NT2/D1 (cell line): ENCODE measurements around the gene ALOX5.

Source experiments
- DNase-seq: peaks from one replicate; pipeline ENCODE4 v3.0.0-alpha.2; 2011; ENCODE audit warnings: low read depth, low spot score
- H3K27me3 ChIP-seq: 2 replicates; pipeline ENCODE4 v1.6.0; 2011; ENCODE audit warnings: mild to moderate bottlenecking; ENCODE audit not compliant: insufficient read length, insufficient read depth
- H3K36me3 ChIP-seq: 2 replicates; pipeline ENCODE4 v1.6.1; 2011; ENCODE audit warnings: mild to moderate bottlenecking, low read length, mixed read lengths; ENCODE audit not compliant: insufficient read depth, insufficient read length
- H3K4me1 ChIP-seq: 2 replicates; pipeline ENCODE4 v1.5.1; 2011; ENCODE audit not compliant: insufficient read depth, insufficient read length
- H3K4me3 ChIP-seq: 2 replicates; pipeline ENCODE4 v1.5.1; 2011; ENCODE audit warnings: low read depth; ENCODE audit not compliant: insufficient read length
- H3K9ac ChIP-seq: 2 replicates; pipeline ENCODE4 v1.6.0; 2011; ENCODE audit warnings: low read depth; ENCODE audit not compliant: insufficient read length
- H3K9me3 ChIP-seq: 2 replicates; pipeline ENCODE4 v1.5.1; 2011; ENCODE audit warnings: mild to moderate bottlenecking, low read length; ENCODE audit not compliant: insufficient read depth
- SUZ12 ChIP-seq: IDR thresholded peaks from 2 replicates; pipeline ENCODE4 v1.6.1; 2011; ENCODE audit not compliant: insufficient read length, insufficient read depth; ENCODE audit errors: extremely low read depth
- YY1 ChIP-seq: IDR thresholded peaks from 2 replicates; pipeline ENCODE4 v1.6.1; 2011; ENCODE audit not compliant: insufficient read length, insufficient read depth
- ZNF274 ChIP-seq: IDR thresholded peaks from 2 replicates; pipeline ENCODE4 v1.6.1; 2011; ENCODE audit warnings: mild to moderate bottlenecking, low read depth, low read length

Gene ALOX5

DNA sequence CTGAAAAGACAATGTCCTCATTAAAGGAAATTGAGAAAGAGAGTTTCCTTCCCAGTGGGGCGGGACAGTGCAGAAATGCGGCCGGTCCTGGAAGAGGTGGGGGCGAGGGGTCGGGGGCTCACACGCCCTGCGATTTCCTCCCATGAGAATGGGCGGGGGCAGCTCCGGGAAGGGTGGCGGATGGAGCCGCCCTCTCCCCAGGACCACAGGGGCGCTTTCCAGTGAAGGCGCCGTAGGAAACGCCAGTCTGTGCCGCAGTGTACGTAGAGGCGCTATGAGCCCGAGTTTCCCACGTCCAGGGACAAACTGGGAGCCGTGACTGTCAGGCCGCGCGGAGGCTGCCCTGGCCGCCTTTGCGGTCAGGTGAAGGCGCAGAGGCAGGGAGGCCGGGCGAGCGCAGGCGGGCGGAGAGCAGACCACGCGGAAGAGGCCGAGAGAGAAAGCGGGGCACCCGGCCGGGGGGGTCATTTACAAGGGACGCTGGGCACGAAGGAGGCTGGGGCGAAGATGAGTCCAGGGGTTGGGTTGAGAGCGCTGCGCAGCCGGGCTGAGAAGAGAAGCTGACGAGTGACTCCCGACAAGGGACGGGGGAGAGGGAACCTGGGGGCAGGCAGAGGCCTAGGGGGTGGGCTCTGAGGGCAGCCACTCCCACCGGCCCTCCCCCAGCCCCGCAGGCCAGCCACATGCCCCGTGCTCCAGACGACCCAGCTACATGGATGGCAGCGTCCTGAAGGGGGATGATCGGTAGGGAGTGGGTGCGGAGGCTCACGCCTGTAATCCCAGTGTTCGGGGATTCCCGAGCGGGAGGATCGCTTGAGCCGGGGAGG lies 45.0 kb downstream of the ALOX5 start:
- peak; percentile 51 for DNase-seq
- H3K9ac ChIP-seq: peak overlapping the region; percentile 80
- no peaks in the 10 kb centered on the region for H3K36me3 ChIP-seq
- no peaks in the 10 kb centered on the region for H3K27me3 ChIP-seq
- TF ChIP-seq ZNF274 (no peak), SUZ12 (no peak), YY1 (no peak)
- H3K4me3 ChIP-seq: peak overlapping the region; percentile 74
- H3K9me3 ChIP-seq: no peaks in the 10 kb centered on the region
- H3K4me1 ChIP-seq: peaks cover 2% of the 10 kb centered on the region

DNA sequence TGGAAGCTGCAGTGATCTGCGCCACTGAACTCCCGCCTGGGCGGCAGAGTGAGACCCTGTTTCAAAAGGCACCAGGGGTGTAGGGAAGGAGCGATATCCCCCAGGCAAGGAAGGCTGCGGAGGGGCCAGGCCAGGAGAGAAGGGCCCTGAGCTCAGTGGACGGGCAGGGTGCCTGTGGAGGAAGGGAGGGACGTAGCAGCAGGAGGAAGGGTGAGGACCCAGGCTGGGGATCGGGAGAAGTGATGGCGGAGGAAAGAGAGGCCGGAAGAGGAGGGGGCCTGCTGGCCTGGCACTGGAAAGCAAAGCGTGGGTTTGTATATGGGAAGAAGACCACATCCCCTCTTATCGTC lies 45.6 kb downstream of the ALOX5 start:
- H3K36me3 ChIP-seq: no peaks in the 10 kb centered on the region
- peaks cover 2% of the 10 kb centered on the region for H3K4me1 ChIP-seq
- H3K9me3 ChIP-seq: no peaks in the 10 kb centered on the region
- H3K4me3 ChIP-seq: peak overlapping the region; percentile 74
- peak; percentile 8 for DNase-seq
- no peak for TF ChIP-seq SUZ12
- no peak for TF ChIP-seq ZNF274
- no peak for TF ChIP-seq YY1
- peak overlapping the region; percentile 80 for H3K9ac ChIP-seq
- H3K27me3 ChIP-seq: no peaks in the 10 kb centered on the region

DNA sequence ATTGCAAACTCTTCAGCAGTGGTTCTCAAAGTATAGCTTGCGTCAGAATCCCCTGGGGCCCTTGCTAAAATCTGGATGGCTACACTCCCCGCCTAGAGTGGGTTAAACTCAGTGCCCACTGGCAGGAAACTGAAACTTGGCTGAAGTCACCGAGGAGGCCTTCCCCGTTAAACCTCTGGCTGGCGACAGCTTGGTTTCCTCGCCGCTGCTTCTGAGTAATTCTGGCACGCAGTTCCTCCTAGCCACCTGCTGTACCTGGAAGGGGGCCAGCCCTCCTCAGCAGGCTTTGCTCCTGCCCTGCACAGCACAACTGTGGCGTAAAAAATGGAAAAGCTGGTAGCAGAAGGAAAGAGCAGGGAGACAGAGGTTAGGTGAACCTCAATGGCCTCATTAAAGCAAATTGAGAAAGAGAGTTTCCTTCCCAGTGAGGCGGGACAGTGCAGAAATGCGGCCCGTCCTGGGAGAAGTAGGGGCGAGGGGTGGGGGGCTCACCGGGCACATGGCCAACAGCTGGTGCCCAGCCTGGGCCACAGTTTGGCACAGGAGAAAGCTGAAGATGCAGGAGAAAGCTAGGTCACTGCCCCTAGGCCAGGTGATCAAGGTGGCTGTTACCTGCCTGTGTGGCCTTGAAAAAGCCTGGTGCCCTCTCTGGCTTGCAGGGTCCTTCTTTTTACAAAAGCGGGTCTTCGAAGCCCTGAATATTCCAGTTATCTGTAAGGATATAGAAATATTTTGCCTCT lies 46.6 kb downstream of the ALOX5 start:
- H3K4me1 ChIP-seq: peaks cover 2% of the 10 kb centered on the region
- no peak for DNase-seq
- H3K4me3 ChIP-seq: no peak overlapping the region
- H3K9ac ChIP-seq: peak overlapping the region; percentile 32
- H3K27me3 ChIP-seq: no peaks in the 10 kb centered on the region
- H3K9me3 ChIP-seq: no peaks in the 10 kb centered on the region
- TF ChIP-seq SUZ12: no peak
- no peak for TF ChIP-seq YY1
- TF ChIP-seq ZNF274: no peak
- no peaks in the 10 kb centered on the region for H3K36me3 ChIP-seq

DNA sequence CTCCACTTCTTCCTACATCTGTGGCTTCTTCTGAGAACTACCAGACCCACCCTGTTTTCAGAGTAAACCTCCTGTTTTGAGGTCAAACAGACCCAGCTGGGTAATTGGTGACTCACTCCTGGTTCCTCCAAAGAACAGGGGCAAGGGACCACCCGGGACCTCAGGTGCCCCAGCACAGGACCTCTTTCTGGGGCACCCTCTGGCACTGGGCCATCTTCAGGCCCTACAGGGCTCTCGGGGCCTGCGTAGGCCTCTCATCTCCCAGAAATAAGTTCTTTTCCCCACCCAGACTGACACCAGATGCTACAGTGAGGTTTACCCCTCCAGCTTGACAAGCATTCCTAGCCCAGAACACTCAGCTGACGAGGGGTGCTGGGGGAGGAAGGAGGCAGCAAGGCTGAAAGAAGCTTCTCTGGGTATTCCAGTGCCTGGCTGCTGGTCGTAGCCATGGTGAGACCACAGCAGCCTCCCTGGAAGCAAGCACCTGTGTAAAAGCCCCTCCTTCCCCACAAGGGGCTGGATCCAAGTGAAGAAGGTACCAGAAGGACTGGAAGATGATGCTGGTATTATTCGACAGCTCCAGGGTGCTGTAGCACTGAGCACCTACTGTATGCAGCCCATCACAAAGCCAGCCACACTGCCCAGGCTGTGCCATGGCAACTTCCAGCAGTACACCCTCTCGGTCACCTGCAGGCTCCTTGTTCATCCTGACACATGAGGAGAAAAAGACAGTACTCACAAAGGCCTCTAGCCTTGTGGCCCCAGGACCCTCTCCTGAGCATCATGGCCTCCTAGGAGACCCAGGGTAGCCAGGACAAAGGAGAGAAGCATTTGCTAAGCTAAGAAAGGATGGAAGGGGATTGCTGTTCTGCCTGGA lies 47.4 kb downstream of the ALOX5 start:
- Histone ChIP-seq H3K4me3 (no peak overlapping the region), H3K9ac (no peak overlapping the region), H3K4me1 (peaks cover 2% of the 10 kb centered on the region), H3K9me3 (no peaks in the 10 kb centered on the region), H3K27me3 (no peaks in the 10 kb centered on the region), H3K36me3 (no peaks in the 10 kb centered on the region)
- TF ChIP-seq SUZ12 (no peak), YY1 (no peak), ZNF274 (no peak)
- DNase-seq: no peak

DNA sequence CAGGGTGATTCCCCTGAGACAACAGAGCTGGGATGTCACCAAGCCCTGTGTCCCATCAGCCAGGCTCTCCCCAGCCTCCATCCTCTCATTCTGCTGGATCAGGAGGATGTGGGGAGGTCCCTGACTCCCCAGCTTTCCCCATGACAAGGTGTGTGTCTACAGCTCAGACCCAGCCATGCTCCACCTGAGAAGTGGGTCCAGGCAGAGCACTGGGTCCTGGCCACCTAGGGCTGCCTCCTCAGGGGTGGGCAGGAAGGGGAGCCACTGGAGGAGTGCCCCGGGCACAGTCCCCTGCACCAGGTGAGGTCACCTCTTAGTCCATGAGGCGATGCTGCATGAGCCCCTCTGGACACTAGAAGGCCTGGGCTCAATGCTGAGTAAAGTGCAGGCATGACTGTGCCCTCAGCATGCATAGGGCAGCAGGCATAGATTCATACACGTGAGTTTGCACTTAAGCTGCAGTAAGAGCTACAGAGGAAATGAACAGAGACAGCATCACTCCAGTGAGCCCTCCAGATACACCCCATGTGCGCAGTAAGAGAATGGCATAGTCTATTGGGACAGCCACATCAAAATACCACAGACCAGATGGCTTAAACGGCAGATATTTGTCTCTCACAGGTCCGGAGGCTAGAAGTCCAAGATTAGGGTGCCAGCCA lies 48.3 kb downstream of the ALOX5 start:
- Histone ChIP-seq H3K36me3 (no peaks in the 10 kb centered on the region), H3K27me3 (no peaks in the 10 kb centered on the region), H3K4me3 (no peak overlapping the region), H3K9me3 (no peaks in the 10 kb centered on the region), H3K4me1 (peaks cover 2% of the 10 kb centered on the region), H3K9ac (no peak overlapping the region)
- DNase-seq: no peak
- TF ChIP-seq SUZ12 (no peak), ZNF274 (no peak), YY1 (no peak)

DNA sequence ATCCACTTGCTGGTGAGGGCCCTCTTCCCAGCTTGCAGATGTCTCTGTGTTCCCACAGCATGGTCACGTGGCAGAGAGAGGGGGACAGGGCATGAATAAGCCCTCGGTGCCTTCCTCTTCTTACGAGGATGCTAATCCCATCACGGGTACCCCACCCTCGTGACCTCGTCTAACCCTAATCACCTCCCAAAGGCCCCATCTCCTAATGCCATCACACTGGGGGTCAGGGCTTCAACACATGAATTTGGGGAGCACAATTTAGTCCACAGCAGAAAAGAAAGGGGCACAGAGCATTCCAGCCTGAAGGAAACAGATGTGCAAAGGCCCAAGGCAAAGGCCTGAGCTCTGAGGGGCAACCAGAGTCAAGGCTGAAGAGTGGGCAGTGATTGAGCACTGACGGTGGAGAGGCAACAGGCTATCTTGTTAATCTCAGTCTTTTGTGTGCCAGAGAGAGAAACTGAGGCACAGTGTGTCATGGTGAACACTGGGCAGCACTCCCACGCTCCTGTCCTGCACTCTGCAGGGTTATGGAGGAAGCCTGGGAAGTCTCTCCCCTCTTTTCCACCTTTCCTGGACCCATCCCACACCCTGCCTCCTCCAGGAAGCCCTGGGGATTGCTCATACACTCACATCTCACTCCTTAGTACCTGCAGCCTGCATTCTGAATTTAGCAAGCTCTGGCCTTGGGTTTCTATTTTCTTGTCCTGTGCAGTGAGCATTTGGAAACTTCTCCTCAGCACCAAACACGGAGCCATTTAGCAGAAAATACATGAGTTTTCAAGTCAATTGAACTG lies 49.0 kb downstream of the ALOX5 start:
- Histone ChIP-seq H3K9me3 (no peaks in the 10 kb centered on the region), H3K36me3 (no peaks in the 10 kb centered on the region), H3K4me1 (peaks cover 2% of the 10 kb centered on the region), H3K4me3 (no peak overlapping the region), H3K27me3 (no peaks in the 10 kb centered on the region), H3K9ac (no peak overlapping the region)
- TF ChIP-seq SUZ12 (no peak), ZNF274 (no peak), YY1 (no peak)
- DNase-seq: no peak
